ENCODE measurements around the gene HINT1. TPM values are rescaled to one million over a fixed set of nuclear protein-coding genes. Genes with fewer than 3 reads are reported as not detected.

HINT1 gene
- total and polyA plus RNA-seq, 9 of the 15 experiments (the other 6 are each of a cell fraction or from before 2014, with no cell fraction given) = 296 to 1,027 (median 500) TPM

DNA sequence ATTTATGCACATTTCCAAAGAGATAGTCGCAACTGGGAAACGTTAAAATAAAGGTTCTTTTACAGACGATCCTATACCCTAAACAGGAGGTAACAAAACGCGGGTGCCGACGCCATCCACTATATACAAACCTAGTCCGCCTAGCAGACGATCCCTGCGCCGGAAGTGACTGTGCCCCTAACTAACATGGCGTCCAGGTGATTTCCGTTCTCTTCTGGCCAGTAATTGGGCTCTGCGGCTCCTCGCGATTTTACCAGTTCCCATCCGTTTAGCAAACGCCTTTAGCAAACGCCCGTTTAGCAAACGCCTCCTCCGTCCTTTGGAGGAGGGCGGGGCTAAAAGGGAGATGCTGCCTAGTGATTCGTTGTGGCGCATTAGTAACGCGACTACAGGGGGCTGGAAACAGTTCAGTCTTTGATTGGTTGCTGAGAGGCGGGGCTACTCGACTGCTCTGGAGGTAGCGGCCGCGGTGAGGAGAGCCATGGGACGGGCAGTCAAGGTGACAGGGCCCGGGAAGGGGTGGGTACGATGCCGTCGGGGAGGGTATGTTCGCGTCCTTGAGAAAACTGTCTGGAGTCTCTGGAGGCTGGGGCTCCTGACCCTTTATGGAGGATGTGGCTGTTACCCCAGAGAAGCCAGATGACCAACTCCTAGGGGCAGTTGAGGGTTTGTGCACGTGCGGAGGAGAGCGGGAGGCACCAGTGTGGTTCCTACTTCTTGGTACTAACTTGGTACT, 5.7 kb upstream of the HINT1 start, which contains the start of gene LYRM7 (continued):
- no peak for TF ChIP-seq ZNF146 (CRISPR knock-in tag; IDR thresholded peaks at IDR 0.05; ENCODE audit: unreplicated experiment)
- peak; percentile 35 for TF ChIP-seq RBBP5 (IDR thresholded peaks at IDR 0.05; ENCODE audit: borderline replicate concordance, insufficient read depth, low read length, poor library complexity, severe bottlenecking)
- TF ChIP-seq MTA2 (IDR thresholded peaks at IDR 0.05; ENCODE audit: low read depth) = no peak
- TF ChIP-seq, protein P1, sequence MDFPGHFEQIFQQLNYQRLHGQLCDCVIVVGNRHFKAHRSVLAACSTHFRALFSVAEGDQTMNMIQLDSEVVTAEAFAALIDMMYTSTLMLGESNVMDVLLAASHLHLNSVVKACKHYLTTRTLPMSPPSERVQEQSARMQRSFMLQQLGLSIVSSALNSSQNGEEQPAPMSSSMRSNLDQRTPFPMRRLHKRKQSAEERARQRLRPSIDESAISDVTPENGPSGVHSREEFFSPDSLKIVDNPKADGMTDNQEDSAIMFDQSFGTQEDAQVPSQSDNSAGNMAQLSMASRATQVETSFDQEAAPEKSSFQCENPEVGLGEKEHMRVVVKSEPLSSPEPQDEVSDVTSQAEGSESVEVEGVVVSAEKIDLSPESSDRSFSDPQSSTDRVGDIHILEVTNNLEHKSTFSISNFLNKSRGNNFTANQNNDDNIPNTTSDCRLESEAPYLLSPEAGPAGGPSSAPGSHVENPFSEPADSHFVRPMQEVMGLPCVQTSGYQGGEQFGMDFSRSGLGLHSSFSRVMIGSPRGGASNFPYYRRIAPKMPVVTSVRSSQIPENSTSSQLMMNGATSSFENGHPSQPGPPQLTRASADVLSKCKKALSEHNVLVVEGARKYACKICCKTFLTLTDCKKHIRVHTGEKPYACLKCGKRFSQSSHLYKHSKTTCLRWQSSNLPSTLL (IDR thresholded peaks at IDR 0.05) = no peak
- TF ChIP-seq ZNF3 (CRISPR knock-in tag; IDR thresholded peaks at IDR 0.05) = no peak
- no peak for TF ChIP-seq MCM3 (IDR thresholded peaks at IDR 0.05)
- peak; percentile 82 for TF ChIP-seq TAF1 (IDR thresholded peaks at IDR 0.05; ENCODE audit: control insufficient read depth, extremely low read depth, insufficient read depth, low read length, severe bottlenecking)
- no peak for TF ChIP-seq WHSC1 (IDR thresholded peaks at IDR 0.05; ENCODE audit: low read length)
- TF ChIP-seq, protein P2, sequence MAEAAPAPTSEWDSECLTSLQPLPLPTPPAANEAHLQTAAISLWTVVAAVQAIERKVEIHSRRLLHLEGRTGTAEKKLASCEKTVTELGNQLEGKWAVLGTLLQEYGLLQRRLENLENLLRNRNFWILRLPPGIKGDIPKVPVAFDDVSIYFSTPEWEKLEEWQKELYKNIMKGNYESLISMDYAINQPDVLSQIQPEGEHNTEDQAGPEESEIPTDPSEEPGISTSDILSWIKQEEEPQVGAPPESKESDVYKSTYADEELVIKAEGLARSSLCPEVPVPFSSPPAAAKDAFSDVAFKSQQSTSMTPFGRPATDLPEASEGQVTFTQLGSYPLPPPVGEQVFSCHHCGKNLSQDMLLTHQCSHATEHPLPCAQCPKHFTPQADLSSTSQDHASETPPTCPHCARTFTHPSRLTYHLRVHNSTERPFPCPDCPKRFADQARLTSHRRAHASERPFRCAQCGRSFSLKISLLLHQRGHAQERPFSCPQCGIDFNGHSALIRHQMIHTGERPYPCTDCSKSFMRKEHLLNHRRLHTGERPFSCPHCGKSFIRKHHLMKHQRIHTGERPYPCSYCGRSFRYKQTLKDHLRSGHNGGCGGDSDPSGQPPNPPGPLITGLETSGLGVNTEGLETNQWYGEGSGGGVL (CRISPR knock-in tag; IDR thresholded peaks at IDR 0.05) = no peak
- TF ChIP-seq, protein P3, sequence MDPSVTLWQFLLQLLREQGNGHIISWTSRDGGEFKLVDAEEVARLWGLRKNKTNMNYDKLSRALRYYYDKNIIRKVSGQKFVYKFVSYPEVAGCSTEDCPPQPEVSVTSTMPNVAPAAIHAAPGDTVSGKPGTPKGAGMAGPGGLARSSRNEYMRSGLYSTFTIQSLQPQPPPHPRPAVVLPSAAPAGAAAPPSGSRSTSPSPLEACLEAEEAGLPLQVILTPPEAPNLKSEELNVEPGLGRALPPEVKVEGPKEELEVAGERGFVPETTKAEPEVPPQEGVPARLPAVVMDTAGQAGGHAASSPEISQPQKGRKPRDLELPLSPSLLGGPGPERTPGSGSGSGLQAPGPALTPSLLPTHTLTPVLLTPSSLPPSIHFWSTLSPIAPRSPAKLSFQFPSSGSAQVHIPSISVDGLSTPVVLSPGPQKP (CRISPR knock-in tag; IDR thresholded peaks at IDR 0.05) = no peak
- TF ChIP-seq, protein P4, sequence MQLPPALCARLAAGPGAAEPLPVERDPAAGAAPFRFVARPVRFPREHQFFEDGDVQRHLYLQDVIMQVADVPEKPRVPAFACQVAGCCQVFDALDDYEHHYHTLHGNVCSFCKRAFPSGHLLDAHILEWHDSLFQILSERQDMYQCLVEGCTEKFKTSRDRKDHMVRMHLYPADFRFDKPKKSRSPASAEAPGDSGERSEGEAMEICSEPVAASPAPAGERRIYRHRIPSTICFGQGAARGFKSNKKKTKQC (CRISPR knock-in tag; IDR thresholded peaks at IDR 0.05) = no peak
- TF ChIP-seq CREBBP (IDR thresholded peaks at IDR 0.05; ENCODE audit: low read depth, low read length) = no peak
- TF ChIP-seq, protein P5, sequence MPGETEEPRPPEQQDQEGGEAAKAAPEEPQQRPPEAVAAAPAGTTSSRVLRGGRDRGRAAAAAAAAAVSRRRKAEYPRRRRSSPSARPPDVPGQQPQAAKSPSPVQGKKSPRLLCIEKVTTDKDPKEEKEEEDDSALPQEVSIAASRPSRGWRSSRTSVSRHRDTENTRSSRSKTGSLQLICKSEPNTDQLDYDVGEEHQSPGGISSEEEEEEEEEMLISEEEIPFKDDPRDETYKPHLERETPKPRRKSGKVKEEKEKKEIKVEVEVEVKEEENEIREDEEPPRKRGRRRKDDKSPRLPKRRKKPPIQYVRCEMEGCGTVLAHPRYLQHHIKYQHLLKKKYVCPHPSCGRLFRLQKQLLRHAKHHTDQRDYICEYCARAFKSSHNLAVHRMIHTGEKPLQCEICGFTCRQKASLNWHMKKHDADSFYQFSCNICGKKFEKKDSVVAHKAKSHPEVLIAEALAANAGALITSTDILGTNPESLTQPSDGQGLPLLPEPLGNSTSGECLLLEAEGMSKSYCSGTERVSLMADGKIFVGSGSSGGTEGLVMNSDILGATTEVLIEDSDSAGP (CRISPR knock-in tag; IDR thresholded peaks at IDR 0.05) = no peak; the same call in 1 of the 2 replicates
- TF ChIP-seq ZBTB17 (CRISPR knock-in tag; IDR thresholded peaks at IDR 0.05) = peak; percentile 23; the same call in 1 of the 2 replicates
- no peak for TF ChIP-seq ZNF780A (CRISPR knock-in tag; IDR thresholded peaks at IDR 0.05)
- TF ChIP-seq, protein P6, sequence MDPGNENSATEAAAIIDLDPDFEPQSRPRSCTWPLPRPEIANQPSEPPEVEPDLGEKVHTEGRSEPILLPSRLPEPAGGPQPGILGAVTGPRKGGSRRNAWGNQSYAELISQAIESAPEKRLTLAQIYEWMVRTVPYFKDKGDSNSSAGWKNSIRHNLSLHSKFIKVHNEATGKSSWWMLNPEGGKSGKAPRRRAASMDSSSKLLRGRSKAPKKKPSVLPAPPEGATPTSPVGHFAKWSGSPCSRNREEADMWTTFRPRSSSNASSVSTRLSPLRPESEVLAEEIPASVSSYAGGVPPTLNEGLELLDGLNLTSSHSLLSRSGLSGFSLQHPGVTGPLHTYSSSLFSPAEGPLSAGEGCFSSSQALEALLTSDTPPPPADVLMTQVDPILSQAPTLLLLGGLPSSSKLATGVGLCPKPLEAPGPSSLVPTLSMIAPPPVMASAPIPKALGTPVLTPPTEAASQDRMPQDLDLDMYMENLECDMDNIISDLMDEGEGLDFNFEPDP (CRISPR knock-in tag; IDR thresholded peaks at IDR 0.05) = no peak
- TF ChIP-seq ELF4 (CRISPR knock-in tag; IDR thresholded peaks at IDR 0.05) = no peak
- TF ChIP-seq MECOM (CRISPR knock-in tag; IDR thresholded peaks at IDR 0.05) = peak; percentile 37; the same call in 1 of the 2 replicates
- peak; percentile 12 to 75; a peak in 2 of 4 replicates for TF ChIP-seq MAZ (CRISPR knock-in tag; conservative IDR thresholded peaks at IDR 0.05 in 1 of 2, IDR thresholded peaks at IDR 0.05 in 1 of 2)

Data from K562 (cell line).